GM21390 (cell line): ENCODE data around the gene RPH3AL.

ENCODE experiments used
- ATAC-seq: cut with Tn5 transposase; IDR thresholded peaks from one replicate; pipeline ENCODE4 v1.9.1; 2021; ENCODE audit not compliant: unreplicated experiment

The RPH3AL gene

GRCh38 chr17:303168-303567 is 49.4 kb downstream of the RPH3AL start:
- no peak for ATAC-seq

GRCh38 chr17:302300-302698 is 50.3 kb downstream of the RPH3AL start:
- no peak for ATAC-seq

- no peak for ATAC-seq
These were observed 50.8 kb downstream of the RPH3AL start for GRCh38 chr17:301681-302299.

GRCh38 chr17:300881-301280 is 51.7 kb downstream of the RPH3AL start:
- no peak for ATAC-seq

- no peak for ATAC-seq
These were observed 53.1 kb downstream of the RPH3AL start for GRCh38 chr17:299546-299945.

- ATAC-seq = no peak
These were observed 53.7 kb downstream of the RPH3AL start for GRCh38 chr17:298791-299450.

GRCh38 chr17:297758-298157 is 54.8 kb downstream of the RPH3AL start:
- ATAC-seq = no peak

GRCh38 chr17:296906-297690 is 55.5 kb downstream of the RPH3AL start:
- ATAC-seq = no peak

- ATAC-seq = no peak
These were observed 56.2 kb downstream of the RPH3AL start for GRCh38 chr17:296379-296778.

GRCh38 chr17:292531-293382 is 59.9 kb downstream of the RPH3AL start:
- ATAC-seq = no peak

- no peak for ATAC-seq
These were observed 60.6 kb downstream of the RPH3AL start for GRCh38 chr17:292016-292415.

- no peak for ATAC-seq
These were observed 61.0 kb downstream of the RPH3AL start for GRCh38 chr17:291587-291986.

- no peak for ATAC-seq
These were observed 62.0 kb downstream of the RPH3AL start for GRCh38 chr17:290626-291025.

GRCh38 chr17:290121-290521 is 62.5 kb downstream of the RPH3AL start:
- no peak for ATAC-seq

- ATAC-seq = no peak
These were observed 63.2 kb downstream of the RPH3AL start for GRCh38 chr17:289409-289808.

- no peak for ATAC-seq
These were observed 63.7 kb downstream of the RPH3AL start for GRCh38 chr17:288802-289356.

- ATAC-seq = no peak
These were observed 66.0 kb downstream of the RPH3AL start for GRCh38 chr17:286571-286970.

- no peak for ATAC-seq
These were observed 66.7 kb downstream of the RPH3AL start for GRCh38 chr17:285751-286422.

GRCh38 chr17:284676-285355 is 67.8 kb downstream of the RPH3AL start:
- ATAC-seq = no peak
